ENCODE data around the gene HSPH1.
"Not testable (repeated sequence)": the region's sequence is repeated elsewhere in the genome, so short reads cannot be mapped to it uniquely, and the experiment has no call there.

HSPH1 gene

DNA sequence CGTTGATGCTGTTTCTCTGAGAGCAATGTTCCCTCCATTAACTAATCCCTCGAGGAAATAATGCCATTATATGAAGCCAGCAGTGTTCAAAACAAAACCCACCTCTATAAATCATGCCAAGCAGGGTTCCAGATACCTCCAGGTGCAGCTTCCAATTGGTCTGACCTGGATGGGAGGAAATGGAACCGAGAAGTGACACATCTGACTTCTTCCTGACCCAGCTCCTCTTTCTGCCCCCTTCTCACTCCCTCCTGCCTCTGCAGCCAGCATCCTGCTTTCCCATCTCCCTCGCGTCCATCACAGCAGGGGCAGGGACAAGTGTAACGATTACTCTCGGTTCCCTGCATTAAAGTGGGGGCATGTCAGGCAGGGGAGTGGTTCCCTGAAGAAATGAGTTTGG, 37.5 kb downstream of the HSPH1 start:
- no peak for DNase-seq

DNA sequence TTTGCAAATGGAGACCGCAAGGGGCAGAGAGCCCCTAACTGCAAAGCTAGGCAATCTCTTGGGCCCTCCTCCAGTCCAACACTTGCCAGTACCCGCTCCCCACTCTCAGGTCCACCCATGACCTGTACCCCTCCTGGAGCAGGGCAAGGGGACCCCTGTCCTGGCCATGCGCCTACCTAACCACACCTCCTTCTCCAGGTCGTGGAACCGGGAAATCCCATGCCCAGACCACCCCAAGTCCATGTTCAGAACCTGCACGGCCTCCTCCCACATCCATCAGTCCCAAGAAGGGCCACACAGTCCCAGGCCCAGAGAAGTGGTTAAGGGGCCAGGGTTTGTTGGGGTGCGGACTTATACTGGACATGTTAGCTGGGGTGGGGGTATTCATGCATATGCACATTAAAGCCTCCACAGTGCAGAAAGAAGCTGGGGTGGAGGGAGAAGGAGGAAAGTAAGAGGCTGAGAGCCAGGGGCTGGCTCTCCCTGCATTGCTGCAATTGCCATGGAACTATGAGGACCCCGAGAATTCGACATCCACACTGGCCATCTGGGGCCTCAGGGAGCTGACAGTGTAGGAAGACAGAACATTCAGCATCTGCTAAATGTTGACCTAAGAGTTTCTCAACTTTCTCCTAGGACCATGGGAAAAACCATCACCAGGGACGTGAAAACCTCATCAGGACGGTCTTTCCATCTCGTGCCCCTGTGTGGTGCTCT, 39.0 kb downstream of the HSPH1 start:
- DNase-seq = no peak

DNA sequence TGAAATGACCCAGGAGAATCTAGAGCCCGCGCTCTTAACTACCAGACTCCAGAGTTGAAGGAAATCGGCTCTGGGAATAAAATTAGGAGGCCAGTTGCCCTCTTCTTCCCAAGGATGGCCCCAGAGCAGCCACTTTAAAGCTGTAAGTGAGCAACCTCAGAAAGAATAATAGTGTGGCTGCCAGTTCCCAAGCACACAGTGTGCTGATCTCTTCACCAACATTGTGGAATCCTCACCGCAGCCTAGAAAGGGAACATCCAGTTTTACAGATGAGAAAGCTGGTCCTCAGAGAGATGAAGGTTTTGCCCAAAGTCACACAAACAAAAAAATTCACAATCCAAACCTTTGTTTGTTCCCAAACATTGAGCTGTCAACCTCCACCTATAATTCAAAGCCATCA, 39.6 kb downstream of the HSPH1 start:
- no peak for DNase-seq

DNA sequence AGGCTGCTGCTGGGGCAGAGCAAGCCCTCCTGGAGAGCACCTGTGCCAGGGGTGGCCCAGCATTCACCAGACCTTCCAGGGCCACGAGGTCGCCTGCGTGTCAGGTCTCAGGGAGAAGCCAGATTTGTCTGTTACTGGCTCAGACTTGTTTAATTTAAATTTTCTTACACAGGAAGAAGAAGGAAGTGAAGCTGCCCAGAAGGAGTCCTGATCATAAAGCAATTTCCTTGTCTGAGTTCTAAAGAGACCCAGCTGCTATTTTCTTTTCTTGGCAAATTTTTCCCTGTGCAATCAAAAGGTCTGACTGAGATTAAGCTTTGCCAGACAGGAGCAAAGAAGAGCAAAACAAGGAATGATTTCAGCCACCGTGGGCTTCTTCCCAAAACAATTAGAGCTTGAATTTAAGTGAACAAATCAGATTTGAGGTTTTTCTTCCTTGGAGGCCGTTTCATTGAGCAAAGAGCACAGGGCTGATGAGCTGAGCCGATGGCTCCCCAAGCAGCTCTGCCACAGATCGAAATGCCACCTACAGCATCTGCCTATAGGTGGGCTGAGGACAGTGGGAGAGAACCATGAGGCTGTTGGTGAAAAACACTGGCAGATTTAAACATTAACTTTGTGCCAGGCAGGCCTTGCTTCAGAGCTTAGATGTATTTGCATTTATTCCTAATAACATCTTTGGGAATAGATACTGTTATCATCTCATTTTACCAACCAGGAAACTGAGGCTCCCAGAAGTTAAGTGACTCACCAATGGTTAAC, 40.1 kb downstream of the HSPH1 start:
- DNase-seq = no peak

DNA sequence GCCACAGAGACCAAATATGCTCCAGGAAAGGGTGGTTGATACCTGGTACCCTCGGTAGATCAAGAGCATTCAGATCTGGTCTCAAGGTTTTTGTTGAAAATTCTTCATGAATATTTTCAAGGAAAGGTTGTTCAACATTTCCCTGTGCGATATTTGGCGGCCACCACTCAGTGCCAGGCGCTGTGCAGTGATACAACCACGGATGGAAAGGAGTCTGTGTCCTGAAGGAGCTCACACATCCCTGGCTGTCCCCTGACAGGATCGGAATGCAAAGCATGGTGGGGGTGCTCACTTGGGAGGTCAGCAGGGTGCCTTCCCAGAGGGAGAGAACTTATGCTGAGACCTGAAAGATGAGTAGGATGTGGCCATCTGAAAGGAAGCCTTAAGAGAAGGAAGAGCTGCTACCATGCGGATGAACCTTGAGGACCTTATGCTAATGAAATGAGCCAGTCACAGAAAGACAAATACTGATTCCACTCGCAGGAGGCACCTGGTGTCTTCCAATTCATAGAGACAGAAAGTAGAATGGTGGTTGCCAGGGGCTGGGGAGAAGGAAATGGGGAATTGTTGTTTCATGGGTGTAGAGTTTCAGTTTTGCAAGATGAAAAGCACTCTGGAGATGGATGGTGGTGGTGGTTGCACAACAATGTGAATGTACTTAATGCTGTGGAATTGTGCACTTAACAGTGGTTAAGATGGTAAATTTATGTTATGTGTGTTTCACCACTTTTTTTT, 41.6 kb downstream of the HSPH1 start:
- no peak for DNase-seq

DNA sequence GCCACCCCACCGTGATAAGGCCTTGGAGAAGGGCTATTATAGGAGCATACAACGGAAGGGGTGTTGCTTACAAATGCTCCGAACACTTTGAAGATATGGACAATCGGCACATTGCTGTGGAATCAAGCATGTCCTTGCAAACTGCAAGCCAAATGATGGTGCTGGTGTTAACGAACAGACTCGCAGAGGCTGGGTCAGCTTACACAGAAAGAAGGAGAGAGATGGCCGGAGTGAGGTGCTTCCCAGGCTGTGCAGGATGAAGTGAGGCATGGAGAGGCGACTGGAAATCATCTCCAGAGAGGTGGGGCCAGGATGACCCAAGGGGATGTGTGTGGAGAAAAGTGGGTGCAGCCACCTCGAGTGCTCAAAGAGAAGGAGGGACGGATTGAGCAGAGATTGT, 42.2 kb downstream of the HSPH1 start:
- DNase-seq = no peak

DNA sequence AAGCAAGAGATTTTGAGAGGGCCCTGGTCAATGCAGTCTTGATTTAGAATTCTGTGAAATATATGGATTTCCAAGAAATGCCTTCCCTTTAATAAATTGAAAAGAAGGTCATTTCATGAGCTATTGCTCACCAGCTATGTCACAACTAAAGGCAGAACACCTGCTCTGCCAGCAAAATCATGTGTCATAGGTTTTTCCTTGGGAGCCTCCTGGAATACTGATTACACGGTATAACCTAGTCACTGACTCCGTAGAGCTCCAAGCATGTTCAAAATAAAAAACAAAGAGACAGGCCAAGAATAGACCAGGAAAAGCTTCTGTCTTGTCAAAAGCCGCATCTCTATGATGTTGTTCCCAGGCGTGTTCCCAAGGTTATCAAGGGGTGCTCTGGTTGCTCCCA, 45.5 kb downstream of the HSPH1 start:
- DNase-seq = no peak

DNA sequence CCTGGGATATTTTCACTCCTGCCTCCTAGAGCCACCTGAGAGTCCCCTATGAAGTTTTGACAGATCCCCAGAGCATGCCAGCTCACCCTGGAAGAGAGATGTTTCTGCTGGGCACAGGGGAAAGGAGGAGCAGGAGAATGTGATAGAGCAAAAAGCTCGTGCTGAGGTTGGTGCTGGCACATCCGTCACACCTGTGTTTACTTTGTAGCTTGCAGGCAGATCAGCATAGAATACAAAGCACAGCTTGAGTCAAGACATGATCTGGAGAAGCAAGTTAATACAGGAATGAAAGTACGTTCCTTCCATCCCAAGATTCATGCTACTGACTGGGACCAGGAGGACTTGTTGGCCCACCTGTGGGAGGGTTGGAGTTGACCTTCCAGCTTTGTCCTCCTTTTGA, 46.1 kb downstream of the HSPH1 start:
- DNase-seq = no peak

DNA sequence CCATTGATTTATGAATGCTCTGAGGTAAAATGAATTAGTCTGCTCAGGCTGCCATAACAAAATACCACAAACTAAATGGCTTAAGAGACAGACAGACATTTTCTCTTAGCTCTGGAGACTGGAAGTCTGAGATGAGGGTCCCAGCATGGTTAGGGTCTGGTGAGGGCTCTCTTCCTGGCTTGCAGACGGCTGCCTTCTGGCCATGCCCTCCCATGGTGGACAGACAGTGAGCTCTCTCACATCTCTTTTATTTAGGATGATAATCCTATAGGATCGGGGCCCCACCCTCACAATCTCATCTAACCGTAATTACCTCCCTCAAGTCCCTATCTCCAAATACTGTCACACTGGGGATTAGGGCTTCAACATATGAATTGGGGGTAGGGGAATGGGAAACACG, 47.1 kb downstream of the HSPH1 start:
- DNase-seq = no peak

DNA sequence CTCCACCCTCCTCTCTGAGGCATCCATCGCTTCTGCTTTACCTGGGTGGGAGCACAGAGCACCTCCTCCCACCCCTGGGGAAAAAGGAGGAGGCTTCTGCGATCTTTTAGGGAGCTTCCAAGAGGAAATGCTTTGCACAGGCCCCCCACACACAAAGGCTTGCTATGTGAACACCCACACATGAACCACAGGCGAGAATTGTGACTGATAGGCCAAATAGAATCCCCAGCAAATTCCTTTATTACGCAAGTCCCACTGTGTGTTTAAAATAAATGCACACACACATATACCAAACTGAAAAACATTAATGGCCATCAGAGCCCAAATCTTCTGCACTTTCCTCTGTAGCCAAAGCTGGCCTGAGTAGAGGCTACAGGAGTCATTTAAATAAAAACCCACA, 50.6 kb downstream of the HSPH1 start:
- no peak for DNase-seq

DNA sequence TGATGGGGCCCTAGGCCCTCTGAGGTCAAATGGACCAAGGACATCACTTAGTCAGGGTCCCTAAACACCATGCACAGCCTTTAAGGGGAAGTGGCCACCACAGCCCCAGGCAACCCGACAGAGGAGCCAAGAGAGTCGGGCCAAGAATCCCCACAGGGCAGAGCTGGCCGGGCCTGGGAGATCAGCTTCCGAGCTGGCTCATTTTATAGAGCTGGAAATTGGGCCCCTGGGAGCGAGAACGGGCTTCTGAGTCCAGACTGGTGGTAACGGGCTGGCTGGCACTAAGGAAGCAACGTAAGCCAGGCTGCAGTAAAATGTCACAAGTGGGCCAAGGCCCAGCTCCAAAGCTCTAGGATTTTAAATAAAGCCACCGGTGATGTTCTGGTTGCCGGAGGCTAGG, 51.1 kb downstream of the HSPH1 start:
- DNase-seq = no peak

DNA sequence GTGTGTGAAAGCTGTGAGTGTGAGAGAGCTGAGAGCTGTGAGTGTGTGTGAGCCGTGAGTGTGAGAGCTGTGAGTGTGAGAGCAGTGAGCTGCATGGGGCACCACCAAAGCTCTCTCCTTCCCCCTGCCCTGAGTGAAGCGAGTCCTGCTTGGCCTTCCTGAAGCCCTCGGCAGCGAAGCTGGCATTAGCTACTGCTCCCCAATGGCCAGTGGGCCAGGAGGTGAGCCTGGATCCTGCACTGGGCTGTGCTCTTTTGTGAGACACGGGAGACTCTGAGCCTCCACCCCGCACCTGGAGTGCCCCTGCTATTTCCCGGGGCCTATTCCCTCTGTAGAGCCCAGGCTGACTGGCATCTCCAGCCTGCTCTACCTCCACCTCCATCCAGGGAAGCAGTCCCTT, 51.5 kb downstream of the HSPH1 start:
- DNase-seq = no peak

DNA sequence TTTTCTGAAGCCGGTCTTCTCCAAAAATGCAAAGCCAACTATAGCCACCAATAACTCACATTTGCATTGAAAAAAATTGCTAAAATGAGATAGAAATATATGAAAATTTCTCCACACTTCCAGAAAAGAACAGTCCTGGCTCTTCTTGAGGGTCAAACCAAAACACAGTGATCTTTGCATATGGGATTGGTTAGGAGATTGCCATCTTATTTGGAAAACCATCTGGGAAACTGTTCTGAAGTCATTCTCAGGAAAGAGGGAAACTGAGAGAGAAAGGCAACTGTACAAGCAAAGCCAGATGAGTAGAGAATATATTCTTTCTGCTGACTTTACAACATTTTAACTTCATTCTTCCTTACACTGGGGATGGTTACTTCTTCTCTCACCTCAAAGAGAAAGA, 54.6 kb downstream of the HSPH1 start:
- DNase-seq = no peak

DNA sequence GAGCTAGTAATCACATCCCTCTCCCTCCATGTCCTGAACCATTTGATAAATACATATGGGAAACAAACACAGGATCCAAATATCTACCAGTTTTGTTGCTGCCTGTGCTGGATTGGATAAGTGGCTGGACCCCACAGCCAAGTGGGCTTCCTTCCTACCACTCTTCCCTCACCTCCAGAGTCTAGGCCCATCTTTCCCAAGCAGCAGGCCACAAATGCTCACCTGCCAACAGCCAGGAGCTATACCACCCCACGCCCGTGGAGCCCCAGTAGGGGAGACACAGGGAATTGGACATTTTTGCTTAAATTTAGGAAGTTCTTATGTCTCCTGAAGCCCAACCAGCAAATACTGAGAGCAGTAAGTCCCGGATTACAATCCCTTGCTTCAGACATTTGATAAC, 55.8 kb downstream of the HSPH1 start:
- DNase-seq = no peak

DNA sequence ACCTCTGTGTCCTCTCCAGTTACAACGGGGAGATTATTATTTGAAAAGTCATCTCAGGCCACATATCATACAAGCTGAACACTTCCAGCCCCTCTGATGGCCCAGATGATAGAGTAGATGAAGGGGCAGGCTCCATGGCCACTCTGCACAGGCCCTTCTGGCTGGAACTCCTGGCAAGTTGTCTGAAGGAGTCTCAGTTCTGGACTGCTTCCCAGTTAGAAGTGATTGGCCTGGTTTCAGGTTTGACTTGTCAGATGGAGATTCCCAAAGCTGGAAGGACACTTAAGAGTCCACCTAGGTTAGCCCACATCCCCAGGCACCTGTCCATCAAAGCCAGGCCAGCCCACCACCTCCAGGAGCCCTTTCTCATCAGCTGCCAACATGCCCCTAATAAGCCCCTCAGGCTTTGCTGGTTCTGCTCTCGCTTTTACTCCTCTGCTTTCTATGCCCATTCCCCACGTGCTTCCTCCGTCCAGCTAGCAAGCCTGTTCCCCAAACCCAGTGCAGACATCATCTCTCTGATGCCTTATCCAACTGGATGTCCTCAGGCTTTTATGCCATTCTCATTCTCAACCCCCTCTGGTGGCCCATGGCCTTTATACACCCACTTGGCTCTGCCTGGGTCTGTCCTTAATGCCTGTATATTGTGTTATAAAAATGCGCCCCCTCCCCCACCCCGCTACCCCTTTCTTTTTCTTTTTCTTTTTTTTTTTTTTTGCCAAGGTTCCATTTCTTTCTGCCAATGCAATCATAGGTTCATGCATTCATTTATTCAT, 56.5 kb downstream of the HSPH1 start:
- no peak for DNase-seq

DNA sequence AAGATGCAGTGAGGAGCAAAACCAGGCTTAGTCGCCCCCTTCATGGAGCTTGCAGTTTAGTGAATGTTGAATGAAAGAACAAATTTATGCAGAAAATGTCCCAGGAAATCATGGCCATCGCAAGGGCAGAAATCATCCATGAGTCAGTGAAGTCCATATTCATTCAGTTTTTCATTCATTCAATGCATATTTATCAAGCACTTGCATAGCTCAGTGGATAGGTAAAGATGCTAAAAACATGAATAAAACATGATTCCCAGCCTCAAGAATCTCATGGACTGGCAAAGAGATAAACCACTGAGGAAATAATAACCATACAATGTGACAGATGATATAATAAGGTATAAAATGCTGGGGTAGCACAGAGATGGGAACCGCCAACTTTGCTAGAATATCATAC, 58.8 kb downstream of the HSPH1 start:
- no peak for DNase-seq

DNA sequence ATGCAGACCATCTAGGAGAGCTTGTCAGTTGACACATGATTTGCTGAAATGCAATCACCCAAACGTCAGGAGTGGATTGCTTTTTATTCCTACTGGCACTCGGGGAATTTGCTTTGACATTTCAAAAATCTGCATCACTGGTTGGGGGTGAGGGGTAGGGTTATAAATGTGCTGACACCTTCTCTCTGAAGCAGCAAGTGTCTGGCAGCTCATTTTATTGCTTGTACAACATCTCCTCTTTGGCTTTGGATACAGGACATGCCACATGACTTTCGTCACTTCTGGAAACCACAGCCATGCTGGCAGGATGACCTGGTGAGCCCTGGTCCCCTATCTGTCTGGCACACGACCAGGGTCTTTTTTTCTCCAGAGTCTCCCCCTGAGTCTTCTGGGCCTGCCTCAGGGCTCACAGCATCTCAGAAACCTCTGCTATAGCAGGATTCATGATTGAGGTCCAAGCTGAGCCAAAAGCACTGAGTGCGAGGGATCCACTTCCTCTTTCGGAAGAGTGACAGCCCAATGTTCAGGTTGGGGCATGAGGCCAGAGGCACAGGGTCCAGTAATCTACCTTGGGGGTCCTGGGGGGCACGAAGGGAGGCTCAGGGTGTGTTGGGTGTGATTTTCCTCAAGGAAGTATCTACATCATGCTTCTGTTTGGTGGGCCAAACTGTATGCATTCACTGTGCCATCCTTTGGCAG, 60.1 kb downstream of the HSPH1 start:
- no peak for DNase-seq

DNA sequence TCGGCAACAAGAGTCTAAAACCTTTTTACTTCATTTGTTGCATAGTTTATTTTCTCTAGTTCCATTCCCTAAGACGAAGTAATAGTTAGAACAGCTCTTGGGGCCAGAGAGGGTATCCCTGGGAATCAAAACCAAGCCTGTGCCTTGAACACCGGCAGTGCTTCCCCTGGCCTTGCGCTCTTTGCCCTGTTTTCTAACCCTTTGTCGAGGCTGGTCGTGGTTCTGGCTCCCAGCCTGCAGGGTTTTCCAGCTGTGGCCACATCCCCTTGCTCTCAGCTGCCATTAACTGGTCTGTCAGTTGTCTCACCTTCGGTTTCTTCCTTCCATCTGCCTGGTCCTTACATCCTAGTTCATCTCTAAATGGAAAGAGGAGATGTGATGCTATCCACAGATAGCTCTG, 61.0 kb downstream of the HSPH1 start:
- DNase-seq = no peak

DNA sequence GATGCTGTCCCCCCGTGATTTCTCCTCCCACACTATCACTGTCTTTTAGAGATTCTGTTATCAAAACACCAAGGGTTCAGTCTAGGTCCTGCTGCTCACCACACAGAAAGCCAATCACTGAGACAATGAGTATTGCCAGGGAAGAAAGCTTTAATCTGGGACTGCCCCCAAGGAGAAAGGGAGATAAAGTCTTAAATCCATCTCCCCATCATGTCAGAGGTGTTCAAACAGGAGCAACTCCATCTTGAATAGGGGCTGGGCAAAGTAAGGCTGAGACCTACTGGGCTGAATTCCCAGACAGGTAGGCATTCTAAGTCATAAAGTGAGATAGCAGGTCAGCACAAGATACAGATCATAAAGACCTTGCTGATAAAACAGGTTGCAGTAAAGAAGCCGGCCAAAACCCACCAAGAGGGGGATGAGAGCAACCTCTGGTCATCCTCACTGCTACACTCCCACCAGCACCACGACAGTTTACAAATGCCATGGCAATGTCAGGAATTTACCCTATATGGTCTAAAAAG, 63.7 kb downstream of the HSPH1 start:
- DNase-seq = not testable (repeated sequence)

DNA sequence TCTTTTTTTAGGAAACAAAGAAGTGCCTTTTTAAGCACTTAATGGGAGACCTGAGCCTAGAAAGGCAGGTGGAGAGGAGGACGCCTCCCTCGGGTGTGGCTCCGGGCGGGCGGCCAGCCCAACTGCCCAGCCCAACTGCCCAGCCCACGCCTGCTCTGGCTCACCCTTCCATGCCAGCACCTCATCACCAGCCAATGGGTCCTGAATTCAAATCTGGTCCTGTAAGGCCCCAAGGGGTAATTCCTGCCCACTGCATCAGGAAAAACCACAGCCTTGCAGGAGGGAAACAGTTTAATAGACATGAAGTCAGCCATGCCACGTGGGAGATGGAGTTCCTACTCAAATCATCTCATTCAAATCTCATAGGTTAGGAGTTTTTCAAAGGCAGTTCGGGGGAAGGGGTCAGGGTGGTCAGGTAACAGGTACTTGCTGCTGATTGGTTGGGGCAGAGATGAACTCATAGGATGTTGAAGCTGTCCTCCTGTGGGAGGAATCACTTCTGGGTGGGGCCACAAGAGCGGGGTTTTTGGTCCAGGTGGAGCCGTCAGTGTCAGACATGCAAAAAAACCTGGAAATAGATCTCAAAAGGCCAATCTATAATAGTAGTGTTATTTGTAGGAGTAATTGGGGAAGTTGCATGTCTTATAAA, 64.9 kb downstream of the HSPH1 start:
- DNase-seq = no peak

DNA sequence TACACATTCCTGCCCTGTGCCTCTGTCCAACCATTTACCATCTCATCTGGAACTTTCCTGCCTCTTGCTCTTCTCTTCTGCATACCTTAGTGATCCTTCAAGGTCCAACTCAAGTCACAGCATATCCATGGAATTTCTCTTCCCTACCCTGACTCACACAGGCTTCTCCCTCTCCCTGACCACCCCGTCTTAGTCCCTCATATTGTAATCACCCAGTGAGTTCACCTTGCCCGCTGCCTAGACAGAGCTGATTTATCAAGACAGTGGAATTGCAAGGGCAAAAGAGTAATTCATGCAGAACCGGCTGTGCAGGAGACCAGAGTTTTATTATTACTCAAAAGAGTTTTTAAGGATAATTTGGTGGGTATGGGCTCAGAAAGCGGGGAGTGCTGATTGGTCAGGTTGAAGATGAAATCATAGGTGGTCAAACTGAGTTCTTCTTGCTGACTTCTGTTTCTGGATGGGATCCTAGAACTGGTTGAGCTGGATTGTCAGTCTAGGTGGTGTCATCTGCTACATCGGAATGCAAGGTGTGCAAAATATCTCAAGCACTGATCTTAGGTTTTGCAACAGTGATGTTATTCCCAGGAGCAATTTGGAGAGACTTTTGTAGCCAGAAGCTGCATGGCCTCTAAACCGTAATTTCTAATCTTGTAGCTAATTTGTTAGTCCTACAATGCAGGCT, 67.2 kb downstream of the HSPH1 start:
- no peak for DNase-seq

Measured in CD4-positive, alpha-beta T cell treated with Interferon gamma for 1 hour (primary cell).